ENCODE data around the gene IRAK2. TPM values are rescaled to one million over a fixed set of nuclear protein-coding genes. Genes with fewer than 3 reads are reported as not detected.
"Not testable (repeated sequence)": the region's sequence is repeated elsewhere in the genome, so short reads cannot be mapped to it uniquely, and the experiment has no call there.

Gene IRAK2
- total RNA-seq, 1 experiment from 2014 or later, result 5.5 TPM

GRCh38 chr3:10173095-10173925 is 8.6 kb downstream of the IRAK2 start:
- TF ChIP-seq CTCF (conservative IDR thresholded peaks at IDR 0.05; ENCODE audit: low read depth, low read length) (no peak), EZH2phosphoT487 (IDR thresholded peaks at IDR 0.05; ENCODE audit: borderline replicate concordance, low read length) (no peak)
- H3K4me3 ChIP-seq (ENCODE audit: low read length), result no peak overlapping the region
- no peak overlapping the region for H3K4me2 ChIP-seq (ENCODE audit: low read length)
- no peaks in the 10 kb centered on the region for H3K27me3 ChIP-seq (ENCODE audit: low read length)
- peaks cover 5% of the 10 kb centered on the region for H3K9me3 ChIP-seq (ENCODE audit: low read length)
- H3K9me2 ChIP-seq (replicated peaks; ENCODE audit: low read length), result no peaks in the 10 kb centered on the region
- no TSS peak for BruUV-seq (replicated peaks)
- peaks cover 14% of the 10 kb centered on the region for H3K4me1 ChIP-seq (ENCODE audit: insufficient read depth, low read length)
- ATAC-seq (peak; percentile 64), DNase-seq (peak; percentile 45)
- intact Hi-C loops (cut with micrococcal nuclease), result no loop called here
- H3F3A ChIP-seq (ENCODE audit: low read length, unreplicated experiment), result no peaks in the 10 kb centered on the region
- no peaks in the 10 kb centered on the region; the same call in 1 of the 2 replicates for H4K20me1 ChIP-seq (ENCODE audit: low read length)
- ChIA-PET CTCF (interaction anchor here (0.7 kb wide), 1 partner anchor 19 kb away, joined by 4 read pairs; no protein-coding TSS in a partner anchor), POLR2A (ENCODE audit: unreplicated experiment) (no interaction called here)
- no peak overlapping the region for H2AFZ ChIP-seq (ENCODE audit: low read length)
- H3K79me2 ChIP-seq (ENCODE audit: low read length), result no peaks in the 10 kb centered on the region
- no peak overlapping the region for H3K9ac ChIP-seq (ENCODE audit: low read length)
- peak overlapping the region; percentile 18 for H3K27ac ChIP-seq (ENCODE audit: low read length)
- H3K36me3 ChIP-seq (ENCODE audit: low read depth, low read length), result peaks cover 7% of the 10 kb centered on the region

- CTCF ChIA-PET, result interaction anchor here (0.7 kb wide), 1 partner anchor 18 kb away, joined by 4 read pairs; no protein-coding TSS in a partner anchor
- Histone ChIP-seq H3K27ac (ENCODE audit: low read length) (peak overlapping the region; percentile 18; the same call in 1 of the 2 replicates), H3K27me3 (ENCODE audit: low read length) (no peaks in the 10 kb centered on the region), H3K79me2 (ENCODE audit: low read length) (no peaks in the 10 kb centered on the region), H4K20me1 (ENCODE audit: low read length) (no peaks in the 10 kb centered on the region; the same call in 1 of the 2 replicates), H3K4me1 (ENCODE audit: insufficient read depth, low read length) (peaks cover 14% of the 10 kb centered on the region), H3K9me3 (ENCODE audit: low read length) (no peaks in the 10 kb centered on the region), H3K9me2 (replicated peaks; ENCODE audit: low read length) (no peaks in the 10 kb centered on the region), H3K36me3 (ENCODE audit: low read depth, low read length) (peaks cover under 1% of the 10 kb centered on the region; the same call in 1 of the 2 replicates), H3K4me3 (ENCODE audit: low read length) (no peak overlapping the region), H3K9ac (ENCODE audit: low read length) (no peak overlapping the region), H3K4me2 (ENCODE audit: low read length) (no peak overlapping the region), H2AFZ (ENCODE audit: low read length) (no peak overlapping the region), H3F3A (ENCODE audit: low read length, unreplicated experiment) (no peaks in the 10 kb centered on the region)
- peak; percentile 77 for ATAC-seq
- POLR2A ChIA-PET (ENCODE audit: unreplicated experiment), result no interaction called here
- no TSS peak for BruUV-seq (replicated peaks)
- TF ChIP-seq CTCF (conservative IDR thresholded peaks at IDR 0.05; ENCODE audit: low read depth, low read length) (no peak), EZH2 (IDR thresholded peaks at IDR 0.05; ENCODE audit: low read length, unreplicated experiment) (no peak), EZH2phosphoT487 (IDR thresholded peaks at IDR 0.05; ENCODE audit: borderline replicate concordance, low read length) (no peak)
- intact Hi-C loops (cut with micrococcal nuclease), result no loop called here
- DNase-seq, result peak; percentile 32
These were observed 9.3 kb downstream of the IRAK2 start for GRCh38 chr3:10173926-10174435.

- H3K4me2 ChIP-seq (ENCODE audit: low read length); H3K79me2 ChIP-seq (ENCODE audit: low read length); H3K27me3 ChIP-seq (ENCODE audit: low read length); CTCF ChIA-PET; H3K9ac ChIP-seq (ENCODE audit: low read length); H3K27ac ChIP-seq (ENCODE audit: low read length); H3K9me2 ChIP-seq (replicated peaks; ENCODE audit: low read length); DNase-seq; BruUV-seq (replicated peaks); H3K36me3 ChIP-seq (ENCODE audit: low read depth, low read length); H3K4me3 ChIP-seq (ENCODE audit: low read length); H3F3A ChIP-seq (ENCODE audit: low read length, unreplicated experiment); ATAC-seq; H3K9me3 ChIP-seq (ENCODE audit: low read length); intact Hi-C loops (cut with micrococcal nuclease); H2AFZ ChIP-seq (ENCODE audit: low read length); H4K20me1 ChIP-seq (ENCODE audit: low read length): not testable (repeated sequence)
- H3K4me1 ChIP-seq (ENCODE audit: insufficient read depth, low read length), result peaks cover 14% of the 10 kb centered on the region
- POLR2A ChIA-PET (ENCODE audit: unreplicated experiment), result interaction anchor here (0.7 kb wide), 1 partner anchor 22 kb away, joined by 7 read pairs; no protein-coding TSS in a partner anchor
These were observed 10.6 kb downstream of the IRAK2 start for GRCh38 chr3:10175334-10175733.

- H3F3A ChIP-seq (ENCODE audit: low read length, unreplicated experiment); H3K79me2 ChIP-seq (ENCODE audit: low read length); H3K4me3 ChIP-seq (ENCODE audit: low read length); H4K20me1 ChIP-seq (ENCODE audit: low read length); H3K9me3 ChIP-seq (ENCODE audit: low read length); H3K4me2 ChIP-seq (ENCODE audit: low read length); H3K27me3 ChIP-seq (ENCODE audit: low read length); H2AFZ ChIP-seq (ENCODE audit: low read length); DNase-seq; H3K36me3 ChIP-seq (ENCODE audit: low read depth, low read length); BruUV-seq (replicated peaks); CTCF ChIA-PET; ATAC-seq; H3K9me2 ChIP-seq (replicated peaks; ENCODE audit: low read length); POLR2A ChIA-PET (ENCODE audit: unreplicated experiment); H3K9ac ChIP-seq (ENCODE audit: low read length); intact Hi-C loops (cut with micrococcal nuclease); H3K27ac ChIP-seq (ENCODE audit: low read length): not testable (repeated sequence)
- peaks cover 14% of the 10 kb centered on the region for H3K4me1 ChIP-seq (ENCODE audit: insufficient read depth, low read length)
These were observed 11.4 kb downstream of the IRAK2 start for GRCh38 chr3:10176150-10176549.
